K562 (cell line): ENCODE results near the gene RBPJ. TPM values are rescaled to one million over a fixed set of nuclear protein-coding genes. Genes with fewer than 3 reads are reported as not detected.

ENCODE experiments used
- ATAC-seq: fragments of 200-7000 bp; cut with Tn5 transposase; 3 replicates; pipeline ENCODE4 v1.9.1; 2020; ENCODE audit warnings: moderate library complexity
- BruUV-seq: library from RNA; stranded (reverse); fragments of 400-500 nt; replicated peaks from 2 replicates; lab custom pipeline; 2021; lab: Mats Ljungman, UMichigan
- CTCF ChIA-PET: fragments of 300-600 bp; formaldehyde crosslinking; extraction: SDS; loops from one replicate; lab custom pipeline; 2021; ENCODE audit warnings: low intra/inter-chr PET ratio; lab: Yijun Ruan, JAX
- POLR2A ChIA-PET: fragments of 300-600, 350-650 bp; sonication (Branson Sonifier 250); formaldehyde crosslinking; extraction: SDS; loops from one replicate; lab custom pipeline; 2021; ENCODE audit warnings: antibody characterized with exemption, inconsistent platforms; lab: Yijun Ruan, JAX
- DNase-seq, 4 experiments: peaks; one replicate each; pipeline versions ENCODE4 v3.0.0 to v3.0.0-alpha.2; 2011 to 2018; ENCODE audit warnings: low spot score in 3 of 4, mixed read lengths in 3 of 4; ENCODE audit errors: extremely low read depth in 1 of 4
- FAIRE-seq: peaks from 2 replicates; lab custom pipeline; 2011; peaks lifted over from hg19 to GRCh38; lab: Jason Lieb, UNC
- H2AFZ ChIP-seq: 2 replicates; pipeline ENCODE4 v1.6.0; 2011; ENCODE audit warnings: low read depth, low read length, control low read depth, inconsistent platforms
- H3K27ac ChIP-seq: fragments of 200-600 bp; 3 replicates; pipeline ENCODE4 v1.8.0; 2011; ENCODE audit warnings: low read depth, mild to moderate bottlenecking, control low read depth, inconsistent platforms, low read length, moderate library complexity, mixed read lengths; ENCODE audit errors: extremely low read depth
- H3K27me3 ChIP-seq, 2 experiments: fragments of 300-600 bp in 1 of 2; 2 replicates in 1 of 2; 3 replicates in 1 of 2; pipeline versions ENCODE4 v1.6.0 to v1.8.0; 2011; ENCODE audit warnings: inconsistent platforms in 2 of 2, low read length in 2 of 2, mild to moderate bottlenecking in 1 of 2, mixed read lengths in 1 of 2, moderate library complexity in 1 of 2; ENCODE audit not compliant: control insufficient read depth in 2 of 2, insufficient read depth in 2 of 2
- H3K36me3 ChIP-seq: fragments of 300-600 bp; 3 replicates; pipeline ENCODE4 v1.8.0; 2011; ENCODE audit warnings: mild to moderate bottlenecking, low read length, inconsistent platforms; ENCODE audit not compliant: control insufficient read depth, insufficient read depth
- H3K4me1 ChIP-seq, 2 experiments: fragments of 200-600 bp in 1 of 2; replicated peaks in 1 of 2; 2 replicates in 1 of 2; 3 replicates in 1 of 2; pipeline versions ENCODE4 v1.5.1 to v1.8.0; 2011; ENCODE audit warnings: inconsistent platforms in 2 of 2, low read length in 2 of 2, mild to moderate bottlenecking in 1 of 2, mixed read lengths in 1 of 2, moderate library complexity in 1 of 2; ENCODE audit not compliant: control insufficient read depth in 2 of 2, insufficient read depth in 2 of 2
- H3K4me2 ChIP-seq: 2 replicates; pipeline ENCODE4 v1.6.1; 2011; ENCODE audit warnings: low read length, control low read depth, inconsistent platforms, mixed read lengths; ENCODE audit not compliant: insufficient read depth
- H3K4me3 ChIP-seq: fragments of 200-600 bp; sonication (generic), shearing (Covaris generic); 2 replicates; pipeline ENCODE4 v1.5.1; 2016; ENCODE audit warnings: control low read depth, inconsistent platforms
- H3K79me2 ChIP-seq: fragments of 200-600 bp; 3 replicates; pipeline ENCODE4 v1.8.0; 2011; ENCODE audit warnings: low read length, inconsistent platforms; ENCODE audit not compliant: control insufficient read depth, insufficient read depth
- H3K9ac ChIP-seq, 2 experiments: 2 replicates each; pipeline versions ENCODE4 v1.6.0 to v1.6.1; 2011; ENCODE audit warnings: low read depth in 2 of 2, low read length in 2 of 2, control low read depth in 1 of 2, inconsistent platforms in 1 of 2, mild to moderate bottlenecking in 1 of 2, mixed read lengths in 1 of 2; ENCODE audit not compliant: insufficient read depth in 1 of 2
- H3K9me1 ChIP-seq: one replicate; pipeline ENCODE4 v1.6.0; 2011; ENCODE audit warnings: inconsistent platforms, mild to moderate bottlenecking, low read length, moderate library complexity; ENCODE audit not compliant: control insufficient read depth, insufficient read depth
- H3K9me3 ChIP-seq: replicated peaks from 2 replicates; pipeline ENCODE4 v1.5.1; 2011; ENCODE audit warnings: low read depth, low read length, inconsistent platforms; ENCODE audit not compliant: control insufficient read depth, insufficient read depth
- H4K20me1 ChIP-seq: replicated peaks from 2 replicates; pipeline ENCODE4 v1.6.1; 2011; ENCODE audit warnings: low read length, inconsistent platforms, mixed read lengths; ENCODE audit not compliant: control insufficient read depth, insufficient read depth
- HEY1 ChIP-seq: fragments of 250-450 bp; sonication (Bioruptor Pico); IDR thresholded peaks from 2 replicates; pipeline ENCODE4 v1.5.0; 2020; ENCODE audit warnings: mild to moderate bottlenecking, moderate library complexity, borderline replicate concordance
- KHSRP ChIP-seq: fragments of 450-650 bp; IDR thresholded peaks from 2 replicates; pipeline ENCODE4 v1.6.1; 2017
- NR2C2 ChIP-seq, 2 experiments: fragments of 200-800 bp in 1 of 2; sonication (Bioruptor generic) in 1 of 2; sonication (generic) in 1 of 2; formaldehyde crosslinking in 1 of 2; IDR thresholded peaks; 2 replicates each; pipeline versions ENCODE4 v1.6.1 to v1.8.0; 2016 to 2022; ENCODE audit warnings: mild to moderate bottlenecking in 1 of 2, missing compliant biosample characterization in 1 of 2, missing genetic modification characterization in 1 of 2, missing genetic modification reagents in 1 of 2
- OTX1 ChIP-seq: fragments of 450-650 bp; formaldehyde crosslinking; IDR thresholded peaks from 2 replicates; pipeline ENCODE4 v1.4.0; 2022; ENCODE audit warnings: mild to moderate bottlenecking
- TRIM28 ChIP-seq: fragments of 450-650 bp; IDR thresholded peaks from 2 replicates; pipeline ENCODE4 v1.6.1; 2017
- ZNF408 ChIP-seq: fragments of 250-450 bp; sonication (Bioruptor Pico); IDR thresholded peaks from 2 replicates; pipeline ENCODE4 v1.4.0; 2020; ENCODE audit warnings: low read depth, mild to moderate bottlenecking, moderate library complexity
- WGBS: fragments of 100-300 bp; shearing (Covaris generic); methylation state at CpG from one replicate; pipeline ENCODE4 v1.1.6; 2016; ENCODE audit warnings: low coverage, mixed read lengths; ENCODE audit not compliant: insufficient coverage; ENCODE audit errors: missing lambda C conversion rate; 5-methylcytosine and 5-hydroxymethylcytosine counted together
- in situ Hi-C: fragments of 300-500 bp; cut with MboI; formaldehyde crosslinking; loops from 4 replicates; pipeline ENCODE4 v1.15.0; 2018; ENCODE audit warnings: inconsistent platforms, mixed read lengths
- intact Hi-C: fragments of 100-400 bp; cut with micrococcal nuclease; formaldehyde crosslinking; loops from 2 replicates; pipeline ENCODE4 v1.14.2; 2022
- polyA plus RNA-seq, 8 experiments: library from polyadenylated mRNA; depleted of rRNA in 4 of 8; stranded (reverse) in 5 of 8; unstranded in 3 of 8; fragments of >200 nt; fragmentation: Nextera tagmentation in 2 of 8; fragmentation: Illumina TruSeq in 1 of 8; extraction: Ambion mirVana in 2 of 8; extraction: Trizol in 1 of 8; gene quantifications; 2 replicates each; pipeline versions ENCODE4 v1.2.1 to v1.2.3, GENCODE V29; 2011 to 2014; ENCODE audit warnings: inconsistent platforms in 1 of 8, missing spikeins in 1 of 8
- total RNA-seq, 7 experiments: library from RNA; depleted of rRNA in 6 of 7; stranded (reverse); fragments of >200 nt in 6 of 7; fragmentation: Illumina TruSeq in 2 of 7; extraction: Trizol in 2 of 7; gene quantifications; 2 replicates each; pipeline versions ENCODE4 v1.2.1 to v1.2.3, GENCODE V29; 2011 to 2021; ENCODE audit warnings: low replicate concordance in 1 of 7
- TF ChIP-seq, protein P1 (sequence below), 2 experiments: fragments of 450-650 bp; IDR thresholded peaks; 2 replicates each; pipeline ENCODE4 v1.6.1; 2018; ENCODE audit warnings: mild to moderate bottlenecking in 2 of 2, low read depth in 1 of 2; ENCODE audit not compliant: partially characterized antibody in 2 of 2
- TF ChIP-seq, protein P2 (sequence below): fragments of 250-450 bp; sonication (Bioruptor Pico); IDR thresholded peaks from 2 replicates; pipeline ENCODE4 v1.5.0; 2021
- TF ChIP-seq, protein P3 (sequence below), 2 experiments: fragments of 450-650 bp in 1 of 2; sonication (generic) in 1 of 2; formaldehyde crosslinking; conservative IDR thresholded peaks; 2 replicates each; pipeline versions ENCODE4 v1.4.0 to v1.8.1; 2020 to 2022; ENCODE audit warnings: mild to moderate bottlenecking in 1 of 2, missing genetic modification reagents in 1 of 2
- TF ChIP-seq, protein P4 (sequence below): sonication (generic); formaldehyde crosslinking; IDR thresholded peaks from 2 replicates; pipeline ENCODE4 v1.8.0; 2022; ENCODE audit warnings: missing genetic modification reagents, mild to moderate bottlenecking, borderline replicate concordance

RBPJ gene
- total and polyA plus RNA-seq, 9 of the 15 experiments (the other 6 are each of a cell fraction or from before 2014, with no cell fraction given) = 17.2 to 49.4 (median 33.8) TPM

DNA sequence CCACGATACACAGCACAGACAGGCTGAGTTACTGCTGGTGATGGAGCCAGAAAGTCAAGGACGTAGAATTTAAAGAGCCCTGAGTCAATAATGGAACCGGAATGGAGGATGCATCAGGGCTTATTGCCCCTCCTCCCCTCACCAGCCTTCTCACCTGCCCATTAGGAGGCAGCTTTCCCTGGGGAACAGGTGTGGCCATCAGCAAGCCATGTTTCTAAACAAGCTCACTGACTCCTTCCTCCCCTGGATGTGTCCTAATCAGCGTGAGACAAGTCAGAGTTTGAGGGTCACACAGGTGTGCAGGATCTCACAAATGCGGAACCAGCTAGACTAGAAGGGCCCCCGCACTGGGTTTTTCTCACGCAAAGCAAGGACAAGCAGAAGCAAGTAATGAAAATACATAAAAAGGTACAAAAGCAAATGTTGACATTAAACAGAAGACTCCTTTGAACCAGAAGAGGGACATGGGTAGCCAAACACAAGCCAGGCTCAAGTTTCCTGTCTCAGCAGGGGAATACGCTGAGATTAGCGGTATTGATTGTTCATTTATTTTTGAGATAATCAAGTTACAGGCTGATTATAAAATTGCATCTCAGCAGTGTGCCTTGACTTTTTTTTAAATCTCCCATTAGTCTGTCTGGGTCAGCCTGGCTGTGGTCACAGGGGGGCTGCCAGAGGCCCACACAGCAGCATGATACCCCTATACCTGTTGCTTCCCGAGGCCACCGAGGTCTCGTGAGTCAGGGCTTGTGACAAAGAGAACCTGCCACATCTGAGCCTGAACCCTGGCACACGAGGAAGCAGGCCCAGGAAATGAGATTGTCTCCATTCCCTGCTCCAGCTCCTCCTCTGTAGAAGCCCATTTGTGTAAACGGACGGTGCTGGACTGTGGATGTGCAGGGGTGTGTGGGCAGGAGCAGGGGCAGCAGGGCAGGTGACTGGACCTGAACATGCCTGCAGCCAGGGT lies 132.0 kb downstream of the RBPJ start:
- Histone ChIP-seq H3K27ac (no peak overlapping the region), H3K36me3 (no peaks in the 10 kb centered on the region), H3K4me1 (no peaks in the 10 kb centered on the region), H3K79me2 (no peaks in the 10 kb centered on the region), H3K9me1 (no peaks in the 10 kb centered on the region), H2AFZ (no peak overlapping the region), H3K4me3 (no peak overlapping the region), H3K9me3 (no peaks in the 10 kb centered on the region), H3K4me2 (no peak overlapping the region), H4K20me1 (no peaks in the 10 kb centered on the region), H3K27me3 (peaks cover 4 to 15% of the 10 kb centered on the region in 2 experiments; a peak in 2 of 5 replicates), H3K9ac (no peak overlapping the region)
- DNase-seq = no peak
- ChIA-PET CTCF (no interaction called here), POLR2A (interaction anchor here (0.6 to 0.7 kb wide), 2 partner anchors 11 to 463 kb away, joined by 3 to 4 read pairs; no protein-coding TSS in a partner anchor)
- ATAC-seq = no peak
- BruUV-seq = no TSS peak
- no peak for FAIRE-seq
- in situ Hi-C loops (loop anchor here (10.0 kb wide), 1 partner anchor 562 kb away; no protein-coding TSS in a partner anchor), intact Hi-C loops (loop anchor here (10.0 kb wide), 1 partner anchor 412 kb away; the partner anchor contains the start of gene STIM2)
- WGBS = 13% methylated on average over 14 of the region's 15 CpGs
- TF ChIP-seq OTX1 (no peak), ZNF408 (CRISPR knock-in tag) (no peak), NR2C2 (CRISPR knock-in tag; IDR thresholded peaks at IDR 0.05) (no peak), NR2C2 (tag; IDR thresholded peaks at IDR 0.05) (no peak), TRIM28 (no peak), KHSRP (no peak), HEY1 (CRISPR knock-in tag) (no peak)
- TF ChIP-seq, protein P1, sequence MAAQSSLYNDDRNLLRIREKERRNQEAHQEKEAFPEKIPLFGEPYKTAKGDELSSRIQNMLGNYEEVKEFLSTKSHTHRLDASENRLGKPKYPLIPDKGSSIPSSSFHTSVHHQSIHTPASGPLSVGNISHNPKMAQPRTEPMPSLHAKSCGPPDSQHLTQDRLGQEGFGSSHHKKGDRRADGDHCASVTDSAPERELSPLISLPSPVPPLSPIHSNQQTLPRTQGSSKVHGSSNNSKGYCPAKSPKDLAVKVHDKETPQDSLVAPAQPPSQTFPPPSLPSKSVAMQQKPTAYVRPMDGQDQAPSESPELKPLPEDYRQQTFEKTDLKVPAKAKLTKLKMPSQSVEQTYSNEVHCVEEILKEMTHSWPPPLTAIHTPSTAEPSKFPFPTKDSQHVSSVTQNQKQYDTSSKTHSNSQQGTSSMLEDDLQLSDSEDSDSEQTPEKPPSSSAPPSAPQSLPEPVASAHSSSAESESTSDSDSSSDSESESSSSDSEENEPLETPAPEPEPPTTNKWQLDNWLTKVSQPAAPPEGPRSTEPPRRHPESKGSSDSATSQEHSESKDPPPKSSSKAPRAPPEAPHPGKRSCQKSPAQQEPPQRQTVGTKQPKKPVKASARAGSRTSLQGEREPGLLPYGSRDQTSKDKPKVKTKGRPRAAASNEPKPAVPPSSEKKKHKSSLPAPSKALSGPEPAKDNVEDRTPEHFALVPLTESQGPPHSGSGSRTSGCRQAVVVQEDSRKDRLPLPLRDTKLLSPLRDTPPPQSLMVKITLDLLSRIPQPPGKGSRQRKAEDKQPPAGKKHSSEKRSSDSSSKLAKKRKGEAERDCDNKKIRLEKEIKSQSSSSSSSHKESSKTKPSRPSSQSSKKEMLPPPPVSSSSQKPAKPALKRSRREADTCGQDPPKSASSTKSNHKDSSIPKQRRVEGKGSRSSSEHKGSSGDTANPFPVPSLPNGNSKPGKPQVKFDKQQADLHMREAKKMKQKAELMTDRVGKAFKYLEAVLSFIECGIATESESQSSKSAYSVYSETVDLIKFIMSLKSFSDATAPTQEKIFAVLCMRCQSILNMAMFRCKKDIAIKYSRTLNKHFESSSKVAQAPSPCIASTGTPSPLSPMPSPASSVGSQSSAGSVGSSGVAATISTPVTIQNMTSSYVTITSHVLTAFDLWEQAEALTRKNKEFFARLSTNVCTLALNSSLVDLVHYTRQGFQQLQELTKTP (IDR thresholded peaks at IDR 0.05; ENCODE audit: low read depth in 1 of 2, partially characterized antibody in 2 of 2) = no peak
- TF ChIP-seq, protein P2, sequence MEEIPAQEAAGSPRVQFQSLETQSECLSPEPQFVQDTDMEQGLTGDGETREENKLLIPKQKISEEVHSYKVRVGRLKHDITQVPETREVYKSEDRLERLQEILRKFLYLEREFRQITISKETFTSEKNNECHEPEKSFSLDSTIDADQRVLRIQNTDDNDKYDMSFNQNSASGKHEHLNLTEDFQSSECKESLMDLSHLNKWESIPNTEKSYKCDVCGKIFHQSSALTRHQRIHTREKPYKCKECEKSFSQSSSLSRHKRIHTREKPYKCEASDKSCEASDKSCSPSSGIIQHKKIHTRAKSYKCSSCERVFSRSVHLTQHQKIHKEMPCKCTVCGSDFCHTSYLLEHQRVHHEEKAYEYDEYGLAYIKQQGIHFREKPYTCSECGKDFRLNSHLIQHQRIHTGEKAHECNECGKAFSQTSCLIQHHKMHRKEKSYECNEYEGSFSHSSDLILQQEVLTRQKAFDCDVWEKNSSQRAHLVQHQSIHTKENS (CRISPR knock-in tag) = no peak
- TF ChIP-seq, protein P3, sequence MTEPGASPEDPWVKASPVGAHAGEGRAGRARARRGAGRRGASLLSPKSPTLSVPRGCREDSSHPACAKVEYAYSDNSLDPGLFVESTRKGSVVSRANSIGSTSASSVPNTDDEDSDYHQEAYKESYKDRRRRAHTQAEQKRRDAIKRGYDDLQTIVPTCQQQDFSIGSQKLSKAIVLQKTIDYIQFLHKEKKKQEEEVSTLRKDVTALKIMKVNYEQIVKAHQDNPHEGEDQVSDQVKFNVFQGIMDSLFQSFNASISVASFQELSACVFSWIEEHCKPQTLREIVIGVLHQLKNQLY (CRISPR knock-in tag; conservative IDR thresholded peaks at IDR 0.05) = no peak
- TF ChIP-seq, protein P4, sequence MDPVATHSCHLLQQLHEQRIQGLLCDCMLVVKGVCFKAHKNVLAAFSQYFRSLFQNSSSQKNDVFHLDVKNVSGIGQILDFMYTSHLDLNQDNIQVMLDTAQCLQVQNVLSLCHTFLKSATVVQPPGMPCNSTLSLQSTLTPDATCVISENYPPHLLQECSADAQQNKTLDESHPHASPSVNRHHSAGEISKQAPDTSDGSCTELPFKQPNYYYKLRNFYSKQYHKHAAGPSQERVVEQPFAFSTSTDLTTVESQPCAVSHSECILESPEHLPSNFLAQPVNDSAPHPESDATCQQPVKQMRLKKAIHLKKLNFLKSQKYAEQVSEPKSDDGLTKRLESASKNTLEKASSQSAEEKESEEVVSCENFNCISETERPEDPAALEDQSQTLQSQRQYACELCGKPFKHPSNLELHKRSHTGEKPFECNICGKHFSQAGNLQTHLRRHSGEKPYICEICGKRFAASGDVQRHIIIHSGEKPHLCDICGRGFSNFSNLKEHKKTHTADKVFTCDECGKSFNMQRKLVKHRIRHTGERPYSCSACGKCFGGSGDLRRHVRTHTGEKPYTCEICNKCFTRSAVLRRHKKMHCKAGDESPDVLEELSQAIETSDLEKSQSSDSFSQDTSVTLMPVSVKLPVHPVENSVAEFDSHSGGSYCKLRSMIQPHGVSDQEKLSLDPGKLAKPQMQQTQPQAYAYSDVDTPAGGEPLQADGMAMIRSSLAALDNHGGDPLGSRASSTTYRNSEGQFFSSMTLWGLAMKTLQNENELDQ (CRISPR knock-in tag) = no peak
